Esophagus squamous epithelium (tissue), 5 donors: ENCODE measurements around the gene HOXD10. TPM values are rescaled to one million over a fixed set of nuclear protein-coding genes. Genes with fewer than 3 reads are reported as not detected.

Experiments
- DNase-seq: peaks from one replicate; lab custom pipeline; 2025; lab: John Stamatoyannopoulos, UW
- H3K27ac ChIP-seq, 4 donors: fragments of 200-600 bp; sonication (generic); one replicate each; pipeline ENCODE4 v1.5.1; 2016 to 2019; ENCODE audit warnings: mild to moderate bottlenecking in 1 of 4
- H3K27me3 ChIP-seq, 4 donors: fragments of 200-600 bp; sonication (generic); 1 replicate in 3 of 4; 2 replicates in 1 of 4; pipeline versions ENCODE4 v1.5.1 to v1.6.0; 2017 to 2021; ENCODE audit warnings: antibody characterized with exemption in 1 of 4
- H3K36me3 ChIP-seq, 3 donors: fragments of 200-600 bp; sonication (generic); one replicate each; pipeline ENCODE4 v1.5.1; 2016 to 2019
- H3K4me1 ChIP-seq, 3 donors: fragments of 200-600 bp; sonication (generic); one replicate each; pipeline ENCODE4 v1.5.1; 2017 to 2019
- H3K4me3 ChIP-seq, 4 donors: fragments of 200-600 bp; sonication (generic); 1 replicate in 3 of 4; 2 replicates in 1 of 4; pipeline ENCODE4 v1.5.1; 2016 to 2019; ENCODE audit warnings: mild to moderate bottlenecking in 2 of 4, moderate library complexity in 1 of 4
- H3K9me3 ChIP-seq, 3 donors: fragments of 200-600 bp; sonication (generic); one replicate each; pipeline ENCODE4 v1.5.1; 2016 to 2019
- POLR2A ChIP-seq, 4 donors: fragments of 450-650 bp; IDR thresholded peaks; one replicate each; pipeline ENCODE4 v1.6.1; 2017; ENCODE audit warnings: antibody characterized with exemption in 4 of 4, mild to moderate bottlenecking in 4 of 4, moderate library complexity in 3 of 4
- WGBS, 2 donors: methylation state at CpG; one replicate each; pipeline ENCODE4 v1.1.5; 2018; 5-methylcytosine and 5-hydroxymethylcytosine counted together
- intact Hi-C: fragments of 100-400 bp; cut with DNase I; formaldehyde crosslinking; loops from one replicate; pipeline ENCODE4 v1.15.0; 2022
- total RNA-seq, 4 donors: library from RNA; depleted of rRNA; stranded (reverse); fragments of >200 nt; gene quantifications; one replicate each; pipeline ENCODE4 v1.1.0, GENCODE V29; 2016
- TF ChIP-seq, protein P1 (sequence below), 6 experiments: fragments of 450-650 bp in 4 of 6; fragments of 200-600 bp in 2 of 6; sonication (generic) in 2 of 6; IDR thresholded peaks; one replicate each; pipeline ENCODE4 v1.5.1; 2016 to 2019; ENCODE audit warnings: antibody characterized with exemption in 6 of 6, mild to moderate bottlenecking in 4 of 6, moderate library complexity in 4 of 6
- donor health status: DM: yes; HTN: yes; CAD: no.

The HOXD10 gene
- total RNA-seq, 4 donors from 2014 or later: 0.22 to 0.38 TPM; not detected in 2

DNA sequence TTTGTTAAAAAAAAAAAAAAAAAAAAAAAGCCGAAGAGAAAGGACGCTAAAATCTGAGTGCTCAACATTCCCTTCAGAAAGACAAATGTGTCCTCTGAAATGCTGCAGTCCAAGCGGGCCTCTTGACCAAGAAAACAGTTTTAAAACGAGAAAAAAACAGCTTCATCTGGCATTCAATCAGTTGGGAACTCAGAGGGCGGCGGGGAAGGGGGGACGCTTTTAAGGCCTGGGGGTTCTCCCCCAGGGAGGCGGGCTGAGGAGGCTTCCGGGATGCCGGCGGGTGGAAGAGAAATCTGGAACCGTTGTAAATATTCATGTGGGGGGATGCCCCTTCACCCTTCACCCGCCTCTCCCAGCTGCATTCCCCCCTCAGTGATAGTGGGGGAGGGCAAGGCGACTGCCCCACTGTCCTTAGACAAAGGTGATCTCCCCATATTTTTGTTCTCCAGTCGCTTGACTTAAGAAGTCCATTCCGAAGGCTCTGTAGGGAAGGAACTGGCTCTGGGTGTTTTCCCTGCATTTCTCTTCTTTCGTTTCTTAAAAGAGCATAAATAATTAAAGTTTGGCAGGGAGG lies 12.7 kb upstream of the HOXD10 start:
- TF ChIP-seq, protein P1, sequence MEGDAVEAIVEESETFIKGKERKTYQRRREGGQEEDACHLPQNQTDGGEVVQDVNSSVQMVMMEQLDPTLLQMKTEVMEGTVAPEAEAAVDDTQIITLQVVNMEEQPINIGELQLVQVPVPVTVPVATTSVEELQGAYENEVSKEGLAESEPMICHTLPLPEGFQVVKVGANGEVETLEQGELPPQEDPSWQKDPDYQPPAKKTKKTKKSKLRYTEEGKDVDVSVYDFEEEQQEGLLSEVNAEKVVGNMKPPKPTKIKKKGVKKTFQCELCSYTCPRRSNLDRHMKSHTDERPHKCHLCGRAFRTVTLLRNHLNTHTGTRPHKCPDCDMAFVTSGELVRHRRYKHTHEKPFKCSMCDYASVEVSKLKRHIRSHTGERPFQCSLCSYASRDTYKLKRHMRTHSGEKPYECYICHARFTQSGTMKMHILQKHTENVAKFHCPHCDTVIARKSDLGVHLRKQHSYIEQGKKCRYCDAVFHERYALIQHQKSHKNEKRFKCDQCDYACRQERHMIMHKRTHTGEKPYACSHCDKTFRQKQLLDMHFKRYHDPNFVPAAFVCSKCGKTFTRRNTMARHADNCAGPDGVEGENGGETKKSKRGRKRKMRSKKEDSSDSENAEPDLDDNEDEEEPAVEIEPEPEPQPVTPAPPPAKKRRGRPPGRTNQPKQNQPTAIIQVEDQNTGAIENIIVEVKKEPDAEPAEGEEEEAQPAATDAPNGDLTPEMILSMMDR (IDR thresholded peaks at IDR 0.05): no peak
- TF ChIP-seq POLR2A (IDR thresholded peaks at IDR 0.05): no peak
- H3K9me3 ChIP-seq: no peaks in the 10 kb centered on the region
- DNase-seq: no peak
- H3K27ac ChIP-seq: no peak overlapping the region
- no peaks in the 10 kb centered on the region for H3K36me3 ChIP-seq
- intact Hi-C loops: no loop called here
- peak overlapping the region in 1 of 4 donors; percentile 45 for H3K4me3 ChIP-seq
- peaks cover 35 to 100% (median 81%) of the 10 kb centered on the region in 4 donors for H3K27me3 ChIP-seq
- H3K4me1 ChIP-seq: peaks cover 18 to 61% (median 30%) of the 10 kb centered on the region in 3 donors
- WGBS, 2 donors: 6 to 7% methylated on average over 14 to 17 of the region's 17 CpGs

DNA sequence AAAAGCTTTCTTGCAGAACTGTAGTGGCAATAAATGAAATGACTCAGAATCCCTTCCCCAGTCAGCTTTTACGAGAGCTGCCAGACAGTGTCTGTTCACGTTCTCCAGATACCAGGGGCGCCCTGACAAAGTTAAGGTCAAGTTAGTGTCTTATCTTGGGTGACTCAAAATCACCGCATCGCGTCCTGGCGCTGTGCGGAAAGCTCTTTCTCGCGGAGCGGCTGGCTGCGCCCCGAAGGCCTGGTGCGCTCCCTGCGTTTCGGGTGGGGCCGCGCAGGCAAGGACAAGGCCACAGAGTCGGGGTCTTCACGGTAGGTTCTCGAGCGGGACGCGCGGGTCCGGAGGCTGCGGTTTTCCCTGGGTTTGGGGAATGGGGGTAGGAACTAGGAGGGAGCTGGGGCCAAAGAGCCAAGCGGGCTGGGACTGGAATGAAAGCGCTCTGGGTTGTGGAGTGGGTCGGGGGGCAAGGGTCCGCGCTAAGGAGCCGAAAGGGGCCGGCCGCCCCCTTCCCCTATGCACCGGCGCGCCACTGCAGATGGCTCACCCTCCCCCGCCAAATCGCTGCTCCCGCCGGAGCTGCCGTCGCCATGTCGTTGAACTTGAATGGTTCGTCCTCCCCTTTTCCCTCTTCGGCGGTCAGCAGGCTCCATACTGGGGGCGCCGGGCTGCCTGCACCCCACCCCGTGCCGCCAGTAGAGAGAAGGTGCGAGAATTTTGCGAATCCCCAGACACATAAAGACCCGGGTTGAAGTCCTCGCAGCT lies 12.1 kb upstream of the HOXD10 start:
- TF ChIP-seq, protein P1 (IDR thresholded peaks at IDR 0.05): no peak
- TF ChIP-seq POLR2A (IDR thresholded peaks at IDR 0.05): no peak
- 8 to 16% methylated on average over 7 to 20 of the region's 56 CpGs for WGBS, 2 donors
- Histone ChIP-seq H3K27ac (no peak overlapping the region), H3K4me3 (peak overlapping the region in 1 of 4 donors; percentile 45), H3K27me3 (peaks cover 35 to 100% (median 80%) of the 10 kb centered on the region in 4 donors), H3K36me3 (no peaks in the 10 kb centered on the region), H3K9me3 (no peaks in the 10 kb centered on the region), H3K4me1 (peaks cover 18 to 61% (median 31%) of the 10 kb centered on the region in 3 donors)
- intact Hi-C loops: no loop called here
- DNase-seq: no peak

DNA sequence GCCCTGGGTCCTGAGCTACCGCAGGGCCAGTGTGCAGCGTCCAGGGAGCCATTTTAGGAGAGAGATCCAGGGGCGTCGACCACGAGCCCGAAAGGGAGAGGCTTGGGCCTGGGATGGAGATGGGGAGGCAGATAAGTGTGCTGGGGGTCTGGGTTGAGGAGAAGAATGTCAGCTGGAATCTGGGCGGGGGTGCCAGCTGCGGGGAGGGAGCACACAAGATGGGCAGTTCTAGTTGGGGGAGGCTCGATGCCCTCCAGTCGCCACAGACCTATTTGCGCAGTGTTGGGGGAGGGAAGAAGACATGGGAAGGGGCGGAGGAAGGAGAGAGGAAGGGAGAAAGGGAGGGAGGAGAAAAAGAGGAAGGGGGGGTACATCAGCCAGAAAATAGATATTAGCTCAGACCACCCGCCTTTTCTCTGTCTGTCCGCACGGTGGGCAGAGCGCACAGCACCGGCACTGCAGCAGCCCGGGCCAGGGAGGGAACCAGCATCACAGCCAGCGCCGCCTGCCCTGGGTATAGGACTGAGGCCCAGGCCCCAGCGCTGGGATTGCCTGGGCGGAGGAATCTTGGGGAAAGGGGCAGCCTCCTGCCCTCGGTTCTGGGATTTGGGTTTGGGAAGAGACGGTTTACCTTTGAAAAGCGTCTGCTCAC lies 11.4 kb upstream of the HOXD10 start:
- TF ChIP-seq, protein P1 (IDR thresholded peaks at IDR 0.05): no peak
- no peak for TF ChIP-seq POLR2A (IDR thresholded peaks at IDR 0.05)
- Histone ChIP-seq H3K36me3 (no peaks in the 10 kb centered on the region), H3K4me1 (peaks cover 18 to 54% (median 31%) of the 10 kb centered on the region in 3 donors), H3K27me3 (peaks cover 29 to 100% (median 80%) of the 10 kb centered on the region in 4 donors), H3K4me3 (peak overlapping the region in 1 of 4 donors; percentile 45), H3K9me3 (no peaks in the 10 kb centered on the region), H3K27ac (no peak overlapping the region)
- no peak for DNase-seq
- intact Hi-C loops: no loop called here
- WGBS, 2 donors: 11 to 20% methylated on average over 18 to 21 of the region's 25 CpGs

DNA sequence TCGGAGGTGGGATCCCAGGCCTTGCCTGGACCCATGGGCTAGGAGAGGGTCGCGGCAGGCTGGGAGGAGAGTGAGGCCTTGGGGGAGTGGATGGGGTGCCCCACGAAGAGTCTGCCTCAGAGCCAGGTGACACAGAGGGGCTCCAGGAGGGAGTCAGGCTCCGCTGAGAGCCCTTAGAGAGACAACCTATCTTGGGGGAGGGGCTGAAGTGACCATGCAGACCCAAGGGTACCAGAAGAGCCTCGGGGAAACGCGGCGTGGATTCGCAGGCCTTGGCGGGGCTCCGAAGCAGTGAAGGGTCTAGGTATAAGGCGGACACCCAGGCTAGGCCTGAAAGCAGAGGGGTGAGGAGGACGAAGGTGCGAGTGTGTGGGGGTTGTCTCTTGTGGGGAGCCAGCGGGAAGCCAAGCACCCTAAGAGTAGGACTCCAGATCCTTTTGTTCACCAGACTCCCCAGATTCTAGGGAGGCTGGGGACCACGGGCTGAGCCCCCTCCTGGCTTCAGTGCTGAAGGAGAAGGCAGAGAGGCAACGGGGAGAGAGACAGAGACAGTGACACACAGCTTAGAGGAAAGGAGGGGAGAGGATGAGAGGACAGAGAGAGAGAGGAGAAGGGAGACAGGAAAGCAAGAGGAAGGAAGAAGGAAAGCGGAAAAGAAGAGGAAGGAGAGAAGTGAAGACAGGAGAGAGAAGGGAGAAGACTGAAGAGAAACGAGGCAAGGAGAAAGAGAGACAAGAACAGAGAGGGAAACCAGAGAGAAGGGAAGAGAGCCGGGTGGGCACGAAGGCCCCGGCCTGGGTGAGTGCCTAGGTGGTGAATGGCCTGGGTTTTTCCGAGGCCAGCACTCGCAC lies 10.6 kb upstream of the HOXD10 start:
- Histone ChIP-seq H3K36me3 (no peaks in the 10 kb centered on the region), H3K4me3 (peak overlapping the region in 2 of 4 donors; percentile 47 to 66), H3K4me1 (peaks cover 18 to 50% (median 31%) of the 10 kb centered on the region in 3 donors), H3K9me3 (no peaks in the 10 kb centered on the region), H3K27me3 (peaks cover 25 to 100% (median 80%) of the 10 kb centered on the region in 4 donors), H3K27ac (no peak overlapping the region)
- intact Hi-C loops: no loop called here
- no peak for DNase-seq
- no peak for TF ChIP-seq POLR2A (IDR thresholded peaks at IDR 0.05)
- TF ChIP-seq, protein P1 (IDR thresholded peaks at IDR 0.05): no peak
- WGBS, 2 donors: 14 to 16% methylated on average over 20 of the region's 25 CpGs
